ENCODE results near the gene CREB5. TPM values are rescaled to one million over a fixed set of nuclear protein-coding genes. Genes with fewer than 3 reads are reported as not detected.

CREB5 gene
- total RNA-seq, 1 donor from 2014 or later: 25.7 TPM

GRCh38 chr7:28472332-28472731 is 60.0 kb downstream of the CREB5 start:
- DNase-seq (ENCODE audit: low read depth): no peak
- TF ChIP-seq CTCF (conservative IDR thresholded peaks at IDR 0.05; ENCODE audit: low read depth, low read length): no peak
- no peak overlapping the region for H3K4me3 ChIP-seq (ENCODE audit: low read depth, low read length)

- H3K4me3 ChIP-seq (ENCODE audit: low read depth, low read length): no peak overlapping the region
- TF ChIP-seq CTCF (conservative IDR thresholded peaks at IDR 0.05; ENCODE audit: low read depth, low read length): no peak
- no peak for DNase-seq (ENCODE audit: low read depth)
These were observed 61.4 kb downstream of the CREB5 start for GRCh38 chr7:28473571-28474281.

GRCh38 chr7:28474282-28474638 is 61.9 kb downstream of the CREB5 start:
- TF ChIP-seq CTCF (conservative IDR thresholded peaks at IDR 0.05; ENCODE audit: low read depth, low read length): no peak
- DNase-seq (ENCODE audit: low read depth): no peak
- no peak overlapping the region for H3K4me3 ChIP-seq (ENCODE audit: low read depth, low read length)

- DNase-seq (ENCODE audit: low read depth): no peak
- TF ChIP-seq CTCF (conservative IDR thresholded peaks at IDR 0.05; ENCODE audit: low read depth, low read length): no peak
- H3K4me3 ChIP-seq (ENCODE audit: low read depth, low read length): no peak overlapping the region
These were observed 62.3 kb downstream of the CREB5 start for GRCh38 chr7:28474640-28475039.

- no peak for DNase-seq (ENCODE audit: low read depth)
- no peak overlapping the region for H3K4me3 ChIP-seq (ENCODE audit: low read depth, low read length)
- TF ChIP-seq CTCF (conservative IDR thresholded peaks at IDR 0.05; ENCODE audit: low read depth, low read length): no peak
These were observed 64.7 kb downstream of the CREB5 start for GRCh38 chr7:28477041-28477442.

- no peak overlapping the region for H3K4me3 ChIP-seq (ENCODE audit: low read depth, low read length)
- no peak for TF ChIP-seq CTCF (conservative IDR thresholded peaks at IDR 0.05; ENCODE audit: low read depth, low read length)
- DNase-seq (ENCODE audit: low read depth): no peak
These were observed 66.3 kb downstream of the CREB5 start for GRCh38 chr7:28478656-28479055.

- TF ChIP-seq CTCF (conservative IDR thresholded peaks at IDR 0.05; ENCODE audit: low read depth, low read length): no peak
- H3K4me3 ChIP-seq (ENCODE audit: low read depth, low read length): no peak overlapping the region
- no peak for DNase-seq (ENCODE audit: low read depth)
These were observed 67.2 kb downstream of the CREB5 start for GRCh38 chr7:28479507-28479947.
